HG03025 (cell line): ENCODE results near the gene ZDHHC13.

ENCODE experiments used
- ATAC-seq: cut with Tn5 transposase; IDR thresholded peaks from one replicate; pipeline ENCODE4 v1.9.1; 2021; ENCODE audit warnings: mild to moderate bottlenecking, moderate library complexity; ENCODE audit not compliant: unreplicated experiment, low FRiP score

ZDHHC13 gene, protein sequence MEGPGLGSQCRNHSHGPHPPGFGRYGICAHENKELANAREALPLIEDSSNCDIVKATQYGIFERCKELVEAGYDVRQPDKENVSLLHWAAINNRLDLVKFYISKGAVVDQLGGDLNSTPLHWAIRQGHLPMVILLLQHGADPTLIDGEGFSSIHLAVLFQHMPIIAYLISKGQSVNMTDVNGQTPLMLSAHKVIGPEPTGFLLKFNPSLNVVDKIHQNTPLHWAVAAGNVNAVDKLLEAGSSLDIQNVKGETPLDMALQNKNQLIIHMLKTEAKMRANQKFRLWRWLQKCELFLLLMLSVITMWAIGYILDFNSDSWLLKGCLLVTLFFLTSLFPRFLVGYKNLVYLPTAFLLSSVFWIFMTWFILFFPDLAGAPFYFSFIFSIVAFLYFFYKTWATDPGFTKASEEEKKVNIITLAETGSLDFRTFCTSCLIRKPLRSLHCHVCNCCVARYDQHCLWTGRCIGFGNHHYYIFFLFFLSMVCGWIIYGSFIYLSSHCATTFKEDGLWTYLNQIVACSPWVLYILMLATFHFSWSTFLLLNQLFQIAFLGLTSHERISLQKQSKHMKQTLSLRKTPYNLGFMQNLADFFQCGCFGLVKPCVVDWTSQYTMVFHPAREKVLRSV

DNA sequence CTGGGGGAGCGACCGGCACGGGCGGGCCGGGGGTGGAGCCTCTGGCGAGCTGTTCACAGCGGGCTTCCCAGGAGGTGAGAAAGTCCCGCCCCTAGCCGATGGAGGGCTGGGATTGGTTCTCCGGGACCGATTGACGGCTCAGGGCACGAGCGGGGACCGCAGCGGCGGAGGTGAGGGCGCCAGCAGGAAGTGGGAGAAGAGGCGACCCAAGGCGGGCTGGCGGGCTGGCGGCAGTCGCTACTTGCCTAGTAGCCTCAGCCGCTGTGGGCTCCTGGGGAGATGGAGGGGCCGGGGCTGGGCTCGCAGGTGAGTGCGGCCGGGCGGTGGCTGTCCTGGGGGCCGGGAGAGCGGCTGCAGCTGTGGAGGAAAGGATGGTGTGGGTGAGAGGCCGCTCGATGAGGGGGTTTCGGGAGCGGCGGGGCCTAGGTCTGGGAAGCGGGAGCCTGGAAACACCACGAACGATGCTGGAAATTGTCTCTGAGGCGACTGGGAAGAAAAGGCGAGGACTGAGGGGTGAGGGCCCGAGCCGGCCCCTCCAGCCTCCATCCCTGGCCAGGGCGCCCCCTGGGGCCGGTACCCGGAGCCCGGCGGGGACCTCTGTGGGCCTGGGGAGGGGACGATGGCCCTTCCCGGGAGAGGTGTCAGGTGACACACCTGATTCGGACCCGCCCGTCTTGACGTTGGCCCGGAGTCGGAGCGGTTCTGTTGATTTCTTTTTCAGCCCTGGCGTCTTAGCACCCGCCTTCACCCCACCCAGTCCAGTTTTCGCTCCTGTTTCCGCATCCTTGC lies at the start of gene ZDHHC13:
ZDHHC13 (plus strand) TSS at position 198 of the 789 bp plus-strand sequence; CDS start at position 280, 82 bp downstream.
- peak; percentile 100 for ATAC-seq

DNA sequence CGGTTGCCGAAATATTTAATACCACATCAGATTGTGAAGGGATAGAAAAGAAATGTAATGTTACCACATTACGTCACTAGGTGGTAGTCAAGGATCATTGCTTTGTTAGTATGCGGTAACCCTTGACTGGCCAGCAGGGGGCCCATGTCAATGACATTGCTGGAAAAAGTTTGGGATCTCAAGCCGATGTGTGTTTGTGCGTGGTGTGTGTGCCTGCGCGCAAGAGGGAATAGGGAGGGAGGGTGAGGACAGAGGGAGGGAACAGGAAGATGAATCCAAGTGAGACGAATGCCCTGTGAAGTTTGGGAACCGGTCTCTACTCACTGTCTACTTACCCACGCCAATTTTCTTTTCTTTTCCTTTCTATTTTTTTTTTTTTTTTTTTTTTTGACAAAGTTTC lies 45.7 kb upstream of the ZDHHC13 start:
- ATAC-seq: peak; percentile 75

DNA sequence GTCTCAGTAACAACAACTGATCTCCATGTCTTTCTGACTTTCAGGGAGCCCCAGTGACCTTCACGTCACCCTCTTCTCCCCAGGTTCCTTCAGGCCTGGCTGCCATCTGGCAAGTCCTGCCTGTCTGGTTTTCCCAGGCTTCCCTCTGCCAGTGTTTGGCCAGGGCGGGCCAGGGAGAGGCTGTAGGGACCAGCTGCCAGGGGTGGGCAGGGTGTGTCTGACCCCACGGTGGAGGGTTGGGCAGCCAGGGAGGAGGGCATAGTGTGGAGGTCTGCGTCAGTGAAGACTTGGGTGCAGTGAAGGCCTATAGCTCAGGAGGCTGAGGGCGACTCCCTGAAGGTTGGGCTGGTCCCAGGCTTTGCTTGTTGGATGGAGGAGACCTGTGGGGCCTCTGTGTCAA lies 44.5 kb upstream of the ZDHHC13 start:
- ATAC-seq: no peak

DNA sequence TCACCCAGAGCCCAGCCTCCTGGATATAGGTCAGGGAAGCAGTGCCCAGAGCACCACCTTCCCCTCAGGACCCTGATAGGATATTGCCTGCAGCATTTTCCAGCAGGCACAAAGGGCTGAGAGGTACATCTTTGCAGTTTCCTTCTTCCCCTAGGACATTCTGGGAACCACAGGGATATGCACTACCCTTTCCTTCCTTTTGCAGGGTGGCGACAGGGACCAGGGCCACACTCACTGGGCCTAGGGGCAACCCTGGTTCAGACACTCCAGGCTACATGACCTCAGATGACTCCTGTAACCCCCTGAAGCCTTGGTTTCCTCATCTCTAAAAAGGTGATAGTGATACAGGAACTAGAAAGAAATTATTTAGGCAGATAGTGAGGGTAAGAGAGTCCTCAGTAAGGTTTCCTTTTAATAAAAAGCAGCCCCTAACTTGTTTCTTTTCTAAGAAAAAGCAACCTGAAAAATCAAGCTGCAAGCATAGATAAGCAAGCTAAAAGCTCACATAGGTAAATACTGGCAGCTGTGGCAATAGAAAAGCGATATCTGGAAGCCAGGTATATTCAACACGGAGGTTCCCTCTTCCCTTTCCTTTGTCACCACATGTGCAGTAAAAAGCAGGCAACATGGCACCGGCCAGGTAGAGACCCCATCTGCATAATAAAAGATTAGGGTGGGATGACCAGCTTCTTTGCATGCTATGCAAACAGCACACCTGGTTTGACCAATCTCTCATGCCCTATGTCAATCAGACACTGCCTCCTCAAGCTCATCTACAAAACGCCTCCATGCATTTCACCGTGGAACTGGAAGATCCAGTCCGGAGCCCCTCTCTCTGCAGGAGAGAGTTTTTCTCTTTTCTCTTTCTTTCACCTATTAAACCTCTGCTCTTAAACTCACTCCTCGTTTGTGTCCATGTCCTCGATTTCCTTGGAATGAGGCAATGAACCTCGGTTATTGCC lies 43.2 kb upstream of the ZDHHC13 start:
- ATAC-seq: no peak

DNA sequence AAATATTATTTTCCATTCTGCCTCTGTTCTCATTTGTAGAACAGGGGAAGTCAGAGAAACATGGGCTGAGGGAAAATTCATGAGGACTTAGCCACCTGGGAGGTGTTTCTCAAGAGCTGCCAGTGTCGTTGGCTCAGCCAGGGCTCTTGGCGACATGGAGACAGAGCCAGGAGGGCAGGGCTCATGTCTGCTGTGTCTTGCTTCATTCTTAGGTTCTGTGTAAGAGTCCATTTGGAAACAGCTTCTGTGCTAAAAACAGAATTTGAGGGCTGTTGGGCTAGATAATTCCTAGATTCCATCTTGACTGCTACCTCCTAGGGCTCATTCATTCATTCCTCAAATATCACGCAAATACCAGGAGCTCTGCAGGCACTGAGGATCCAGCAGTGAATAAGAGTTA lies 41.3 kb upstream of the ZDHHC13 start:
- no peak for ATAC-seq

DNA sequence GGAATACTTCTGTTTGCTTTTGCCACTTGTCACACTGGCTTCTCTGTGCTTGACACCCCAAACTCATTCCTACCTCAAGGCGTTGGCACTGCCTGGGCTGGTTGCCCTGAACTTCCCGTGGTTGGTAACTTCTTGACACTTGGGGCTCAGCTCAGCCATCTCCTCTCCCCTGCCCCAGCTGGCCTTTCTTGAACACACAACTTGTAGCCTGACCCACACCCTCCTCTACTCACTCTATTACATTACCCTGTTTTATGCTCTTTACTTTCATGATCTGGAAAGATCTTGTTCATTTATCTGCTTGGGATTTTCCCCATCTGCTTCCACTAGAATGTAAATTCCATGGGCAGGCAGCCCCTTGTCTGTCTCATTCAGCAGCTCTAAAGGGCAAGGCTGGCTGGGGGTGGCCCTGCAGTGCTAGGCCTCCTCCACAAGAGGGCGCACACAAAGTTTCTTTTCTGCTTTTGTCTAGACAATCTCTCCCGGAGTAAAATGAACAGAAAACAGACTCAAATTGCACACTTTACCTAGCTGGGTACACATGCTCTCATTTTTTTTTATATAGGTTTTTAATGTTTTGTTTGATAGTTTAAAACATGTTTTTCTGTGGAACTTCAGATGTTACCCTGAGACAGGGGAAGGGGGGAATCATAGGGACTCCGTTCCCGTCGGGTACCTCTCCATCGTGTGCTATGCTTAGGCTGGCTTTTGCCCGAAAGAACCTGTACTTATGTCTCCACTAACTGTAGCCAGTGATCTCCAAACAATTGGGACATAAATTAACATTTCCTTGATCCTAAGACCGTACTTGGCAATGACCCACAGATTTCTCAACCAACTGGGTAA lies 40.0 kb upstream of the ZDHHC13 start:
- no peak for ATAC-seq

DNA sequence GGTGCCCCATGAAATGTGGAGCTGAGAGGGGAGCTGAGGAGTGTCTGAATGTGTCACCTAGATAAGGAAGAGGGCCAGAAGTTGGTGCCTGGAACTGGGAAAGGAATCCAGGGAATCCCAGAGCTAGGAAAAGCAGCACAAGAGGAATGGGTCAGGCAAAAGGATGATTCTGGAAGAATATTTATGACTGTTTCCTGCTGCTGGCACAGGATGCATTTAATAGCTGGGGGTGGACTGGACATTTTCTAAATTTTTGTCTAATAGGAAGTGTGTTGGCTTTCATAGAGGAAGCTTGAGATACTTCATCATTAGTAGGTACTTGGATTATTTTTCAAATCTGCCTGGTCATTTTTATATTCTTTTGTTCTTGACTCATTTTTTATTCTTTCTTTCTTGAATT lies 39.0 kb upstream of the ZDHHC13 start:
- ATAC-seq: no peak

DNA sequence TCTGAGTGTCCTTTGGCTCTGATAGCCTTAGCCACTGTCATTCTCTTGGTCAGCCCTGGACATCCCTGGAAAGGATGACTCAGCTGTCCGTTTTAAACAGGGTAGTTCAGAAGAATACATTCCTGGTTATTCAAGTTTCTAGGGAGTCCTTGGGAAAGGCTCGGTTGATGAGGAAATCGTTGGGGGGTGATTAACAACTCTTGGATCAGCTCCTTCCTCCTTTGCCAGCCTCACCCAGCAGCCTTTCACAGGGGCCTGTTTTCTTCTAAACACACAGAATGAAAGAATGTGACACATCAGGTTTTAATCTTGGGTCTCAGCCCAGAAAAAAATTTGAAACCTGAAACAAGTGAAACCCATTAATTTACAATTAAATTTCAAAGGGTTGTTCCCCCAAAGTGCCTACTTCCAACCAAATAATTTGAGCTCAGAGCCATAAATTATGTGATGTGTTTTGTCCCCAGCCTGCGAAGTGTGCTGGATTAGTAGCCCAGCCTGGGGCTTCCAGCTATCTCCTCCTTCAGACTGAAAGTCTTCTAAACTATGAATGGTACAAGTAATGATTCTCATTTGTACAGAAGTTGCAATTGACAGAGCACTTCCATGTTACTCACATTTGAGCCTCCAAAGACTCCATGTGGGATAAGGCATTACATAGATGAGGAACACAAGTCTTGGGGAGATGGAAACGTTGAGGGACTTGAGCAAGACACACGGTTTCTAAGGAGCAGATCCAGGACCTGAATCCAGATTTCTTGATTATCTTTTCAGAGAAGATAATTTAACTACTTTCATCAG lies 37.1 kb upstream of the ZDHHC13 start:
- ATAC-seq: no peak

DNA sequence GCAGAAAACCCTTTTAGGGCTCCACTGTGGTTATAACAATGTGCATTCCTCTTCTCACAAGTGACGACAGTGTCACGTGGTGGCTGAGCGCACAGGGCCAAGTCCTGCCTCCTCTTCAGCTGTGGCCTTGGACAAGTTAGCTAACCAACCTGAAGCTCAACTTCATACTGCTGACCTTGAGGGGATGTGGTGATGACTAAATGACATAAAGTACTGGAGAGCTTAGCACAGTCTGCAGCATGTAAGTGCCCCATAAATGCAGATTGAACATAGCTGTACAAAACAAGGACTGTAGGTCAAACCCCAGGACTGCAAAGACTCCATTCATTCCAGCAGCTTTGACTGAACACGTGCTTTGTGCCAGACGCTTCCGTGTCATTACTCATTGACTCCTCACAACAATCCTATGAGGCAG lies 36.4 kb upstream of the ZDHHC13 start:
- no peak for ATAC-seq

DNA sequence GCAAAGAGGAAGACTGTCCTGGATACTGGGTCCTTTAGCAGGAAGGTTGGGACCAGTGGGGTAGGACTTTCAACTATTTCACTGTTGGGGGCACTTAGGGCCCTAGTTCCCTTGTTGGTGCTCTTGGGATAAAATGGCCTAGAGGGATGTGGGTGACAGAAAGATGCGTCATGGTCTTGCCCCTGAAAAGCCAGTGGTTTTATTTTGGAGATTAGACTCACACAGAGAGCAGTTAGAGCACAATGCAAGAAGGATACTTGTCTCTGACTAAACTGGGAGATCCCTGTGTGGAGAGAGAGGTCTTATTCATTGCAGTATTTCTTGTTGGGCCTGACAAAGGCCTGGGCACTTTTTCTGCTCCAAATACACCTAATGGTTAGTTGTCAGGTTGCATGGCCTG lies 33.8 kb upstream of the ZDHHC13 start:
- ATAC-seq: no peak

DNA sequence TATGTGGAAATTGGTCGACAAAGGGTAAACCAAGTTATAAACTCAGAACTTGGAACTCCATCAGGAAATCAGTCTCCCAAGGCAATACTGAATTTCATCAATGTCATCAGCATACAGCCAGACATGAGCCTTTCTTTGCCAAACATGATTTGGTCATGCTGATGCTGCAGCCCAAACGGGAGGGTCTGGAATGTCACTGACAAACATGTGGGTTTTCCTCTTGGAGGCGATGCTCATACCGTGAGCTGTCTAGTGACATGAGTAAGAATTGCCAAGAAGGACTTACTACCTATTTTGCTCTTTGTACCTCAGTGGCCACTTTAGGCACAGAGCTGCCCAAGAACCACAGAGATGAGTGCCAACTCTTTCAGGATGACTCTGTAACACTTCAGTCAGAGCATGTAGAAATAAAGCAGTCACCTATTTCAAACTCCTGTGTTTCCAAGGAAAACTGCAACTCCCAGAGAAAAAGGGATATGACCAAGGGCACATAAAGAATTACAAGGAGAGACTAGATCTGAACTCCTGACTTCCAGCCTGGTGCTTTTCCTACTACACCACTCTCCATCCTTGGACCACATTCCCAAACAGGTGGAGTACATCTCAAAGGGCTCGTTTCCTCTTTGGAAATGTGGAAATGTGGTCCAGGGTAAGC lies 32.2 kb upstream of the ZDHHC13 start:
- no peak for ATAC-seq

DNA sequence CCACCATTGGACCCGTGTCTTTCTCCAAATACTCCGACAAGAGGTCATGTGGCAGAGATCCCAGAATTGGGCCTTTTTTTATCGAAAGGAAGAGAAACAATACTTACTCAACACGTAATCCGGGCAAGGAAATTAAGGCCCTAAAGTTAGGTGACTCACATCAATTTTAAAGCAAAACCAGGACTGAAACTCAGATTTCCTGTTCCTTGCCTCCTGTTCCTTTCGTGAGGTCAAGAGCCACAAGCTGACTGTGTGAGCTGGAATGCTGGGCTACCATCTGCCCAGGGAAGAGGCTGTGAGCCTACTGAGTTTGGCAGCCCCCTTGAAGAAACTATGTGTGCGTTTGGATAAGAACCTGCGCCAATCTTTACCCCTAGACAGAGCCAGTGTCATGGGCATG lies 29.3 kb upstream of the ZDHHC13 start:
- no peak for ATAC-seq

DNA sequence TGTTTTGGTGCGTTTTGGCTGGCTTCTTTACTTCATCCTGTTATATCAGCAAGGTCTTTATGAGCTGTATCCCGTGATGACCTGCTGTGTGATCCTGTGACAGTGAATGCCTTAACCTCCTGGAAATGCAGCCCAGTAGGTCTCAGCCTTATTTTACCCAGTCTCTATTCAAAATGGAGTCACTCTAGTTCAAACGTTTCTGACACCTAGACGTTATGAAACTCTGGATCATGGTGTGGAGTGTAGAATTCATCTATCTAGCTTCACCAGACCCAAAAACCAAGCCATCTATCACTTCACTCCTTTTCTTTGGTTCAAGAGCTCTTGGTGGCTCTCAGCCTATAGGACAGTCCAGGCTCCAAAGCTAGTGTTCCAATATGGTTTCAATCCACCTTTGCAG lies 28.2 kb upstream of the ZDHHC13 start:
- no peak for ATAC-seq

DNA sequence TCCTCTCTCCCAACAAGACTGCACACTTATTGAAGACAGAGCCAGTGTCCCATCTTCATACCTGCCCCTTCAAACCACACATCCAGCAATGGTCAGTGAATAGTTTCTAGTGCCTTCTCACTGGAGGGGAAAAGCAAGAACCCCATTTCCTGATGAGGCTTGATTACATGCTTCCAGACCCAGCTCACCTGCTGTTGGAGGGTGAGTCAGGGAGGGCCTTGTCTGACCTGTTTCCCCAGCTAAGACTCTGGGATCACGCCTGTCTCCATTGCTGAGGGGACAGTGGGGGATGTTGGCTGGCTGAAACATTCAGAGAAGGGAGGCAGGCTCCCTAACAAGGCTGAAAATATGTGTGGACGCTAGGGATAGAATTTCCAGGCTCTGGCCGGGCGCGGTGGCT lies 27.5 kb upstream of the ZDHHC13 start:
- ATAC-seq: no peak

DNA sequence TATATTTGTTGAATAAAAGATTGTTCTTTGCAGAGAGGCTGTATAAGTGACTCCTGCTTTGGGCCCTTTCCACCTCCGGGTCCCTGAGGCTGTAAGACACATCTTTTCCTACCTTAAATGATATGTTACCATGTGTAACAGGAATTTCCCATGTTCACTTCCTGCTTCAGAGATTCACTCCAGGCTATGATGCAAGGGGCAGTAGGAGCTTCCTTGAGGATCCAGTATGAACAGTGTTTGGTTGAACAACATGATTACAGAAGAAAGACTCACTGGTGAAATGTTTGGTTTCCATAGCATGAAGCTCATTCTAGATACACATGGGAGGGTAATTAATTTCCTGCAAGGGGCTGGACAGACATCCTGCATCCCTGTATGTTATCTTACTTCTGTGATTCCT lies 25.6 kb upstream of the ZDHHC13 start:
- no peak for ATAC-seq

DNA sequence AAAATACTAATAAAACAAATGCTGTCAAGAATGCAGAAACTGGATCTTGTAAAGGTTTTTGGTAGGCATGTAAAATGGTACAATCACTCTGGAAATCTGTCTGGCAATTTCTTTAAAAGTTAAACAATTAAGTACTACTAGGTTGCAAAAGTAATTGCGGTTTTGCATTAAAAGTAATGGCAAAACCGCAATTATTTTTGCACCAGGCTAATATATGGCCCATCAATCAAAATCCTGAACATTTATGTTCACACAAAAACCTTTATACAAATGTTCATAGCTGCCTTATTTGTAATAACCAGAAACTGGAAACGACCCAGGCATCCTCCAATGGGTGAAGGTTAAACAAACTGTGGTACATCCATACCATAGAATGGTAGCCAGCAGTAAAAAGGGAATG lies 24.6 kb upstream of the ZDHHC13 start:
- ATAC-seq: no peak

DNA sequence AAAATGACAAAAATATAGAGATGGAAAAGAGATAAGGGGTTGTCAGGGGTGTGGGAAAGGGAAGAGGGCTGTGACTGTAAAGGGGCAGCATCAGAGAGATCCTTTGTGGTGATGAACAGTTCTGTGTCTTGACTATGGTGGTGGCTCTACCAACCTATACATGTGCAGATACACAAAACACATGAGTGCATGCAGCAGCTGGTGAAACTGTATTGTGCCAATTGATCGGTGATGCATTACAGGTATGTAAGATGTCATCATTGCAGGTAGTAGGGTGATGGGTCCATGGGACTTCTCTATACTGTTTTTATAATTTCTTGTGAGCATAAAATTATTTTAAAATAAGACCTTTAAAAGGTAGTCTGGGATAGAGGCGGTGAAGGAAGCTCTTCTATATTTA lies 24.1 kb upstream of the ZDHHC13 start:
- no peak for ATAC-seq

DNA sequence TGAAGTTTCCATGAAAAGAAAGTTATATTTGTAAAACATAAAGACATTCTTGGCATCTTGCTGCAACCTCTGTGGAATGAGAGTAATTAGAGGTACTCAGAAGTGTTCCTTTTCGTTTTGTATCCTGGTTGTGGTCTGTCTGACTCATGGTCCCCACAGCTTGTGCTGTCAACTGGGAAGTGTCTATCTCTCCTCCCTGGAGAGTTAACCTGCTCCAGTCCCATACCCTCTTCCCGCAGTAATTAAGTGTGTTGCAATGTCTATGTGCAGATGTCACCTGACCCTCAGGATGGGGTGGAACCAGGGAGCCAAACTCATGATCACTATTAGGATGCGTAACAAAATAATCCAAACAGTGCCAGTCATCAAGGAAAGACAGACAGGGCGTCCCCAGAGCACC lies 23.0 kb upstream of the ZDHHC13 start:
- ATAC-seq: no peak
